ENCODE results near the gene SLC28A2. TPM values are rescaled to one million over a fixed set of nuclear protein-coding genes. Genes with fewer than 3 reads are reported as not detected.
"Not testable (repeated sequence)": the region's sequence is repeated elsewhere in the genome, so short reads cannot be mapped to it uniquely, and the experiment has no call there.

The SLC28A2 gene
- not detected for total RNA-seq

- no peak for DNase-seq
Measured at GRCh38 chr15:45251888-45252287, at the start of gene SLC28A2. TSS of gene SLC28A2 (plus strand) at chr15:45252234. CDS start at chr15:45253216, 982 bp downstream.

- DNase-seq: no peak
Measured at GRCh38 chr15:45203182-45203581, 48.9 kb upstream of the SLC28A2 start.

GRCh38 chr15:45205192-45205591, 46.8 kb upstream of the SLC28A2 start:
- no peak for DNase-seq

GRCh38 chr15:45212493-45212892, 39.5 kb upstream of the SLC28A2 start:
- no peak for DNase-seq

- DNase-seq: no peak
Measured at GRCh38 chr15:45221053-45221599, 30.9 kb upstream of the SLC28A2 start.

GRCh38 chr15:45221967-45222366, 30.1 kb upstream of the SLC28A2 start:
- no peak for DNase-seq

- DNase-seq: no peak
Measured at GRCh38 chr15:45224621-45225217, 27.3 kb upstream of the SLC28A2 start.

- DNase-seq: no peak
Measured at GRCh38 chr15:45225506-45226273, 26.3 kb upstream of the SLC28A2 start.

GRCh38 chr15:45228931-45229330, 23.1 kb upstream of the SLC28A2 start:
- DNase-seq: no peak

GRCh38 chr15:45230245-45230965, 21.6 kb upstream of the SLC28A2 start:
- DNase-seq: no peak

- DNase-seq: no peak
Measured at GRCh38 chr15:45231132-45231531, 20.9 kb upstream of the SLC28A2 start.

GRCh38 chr15:45231864-45232562, 20.0 kb upstream of the SLC28A2 start:
- DNase-seq: no peak

- no peak for DNase-seq
Measured at GRCh38 chr15:45234562-45235235, 17.3 kb upstream of the SLC28A2 start.

- DNase-seq: not testable (repeated sequence)
Measured at GRCh38 chr15:45236806-45237205, 15.2 kb upstream of the SLC28A2 start.

- no peak for DNase-seq
Measured at GRCh38 chr15:45242289-45242688, 9.7 kb upstream of the SLC28A2 start.

- no peak for DNase-seq
Measured at GRCh38 chr15:45249125-45249780, 2.8 kb upstream of the SLC28A2 start.

- DNase-seq: no peak
Measured at GRCh38 chr15:45253330-45253729, 1.3 kb downstream of the SLC28A2 start.

GRCh38 chr15:45254405-45254804, 2.4 kb downstream of the SLC28A2 start:
- DNase-seq: no peak

- not testable (repeated sequence) for DNase-seq
Measured at GRCh38 chr15:45254824-45255223, 2.8 kb downstream of the SLC28A2 start.

- no peak for DNase-seq
Measured at GRCh38 chr15:45259796-45260195, 7.8 kb downstream of the SLC28A2 start.

- no peak for DNase-seq
Measured at GRCh38 chr15:45262906-45263461, 10.9 kb downstream of the SLC28A2 start.

All from occipital lobe (tissue), 2 donors.